SK-N-SH (cell line): Measurements from ENCODE around the gene PLEKHA6. TPM values are rescaled to one million over a fixed set of nuclear protein-coding genes. Genes with fewer than 3 reads are reported as not detected.

Source experiments
- CTCF ChIA-PET: fragments of 300-600, 350-600 bp; formaldehyde crosslinking; extraction: SDS; loops from one replicate; lab custom pipeline; 2021; lab: Yijun Ruan, JAX
- POLR2A ChIA-PET: fragments of 350-600 bp; sonication (Branson Sonifier 250); formaldehyde crosslinking; extraction: SDS; loops from one replicate; lab custom pipeline; 2020; ENCODE audit warnings: antibody characterized with exemption, inconsistent platforms; lab: Yijun Ruan, JAX
- DNase-seq: peaks from one replicate; pipeline ENCODE4 v3.0.0; 2012
- H2AFZ ChIP-seq: fragments of 200-600 bp; sonication (generic); 2 replicates; pipeline ENCODE4 v1.8.1; 2016; ENCODE audit warnings: antibody characterized with exemption, mild to moderate bottlenecking, low read depth
- H3F3A ChIP-seq: fragments of 200-600 bp; sonication (generic); replicated peaks from 2 replicates; pipeline ENCODE3; 2016; ENCODE audit warnings: antibody characterized with exemption, mild to moderate bottlenecking; ENCODE audit not compliant: insufficient read depth
- H3K27ac ChIP-seq, 2 experiments: fragments of 200-500 bp in 1 of 2; fragments of 200-600 bp in 1 of 2; sonication (Bioruptor generic) in 1 of 2; sonication (generic), shearing (Covaris generic) in 1 of 2; 2 replicates each; pipeline versions ENCODE4 v1.5.1 to v1.6.1; 2014 to 2016; ENCODE audit warnings: low read depth in 2 of 2, inconsistent platforms in 1 of 2, low read length in 1 of 2, mild to moderate bottlenecking in 1 of 2, mixed read lengths in 1 of 2
- H3K27me3 ChIP-seq: fragments of 200-600 bp; sonication (generic), shearing (Covaris generic); 2 replicates; pipeline ENCODE4 v1.6.1; 2016; ENCODE audit warnings: mixed run types; ENCODE audit not compliant: insufficient read depth
- H3K36me3 ChIP-seq, 2 experiments: fragments of 200-500 bp in 1 of 2; fragments of 200-600 bp in 1 of 2; sonication (Bioruptor generic) in 1 of 2; sonication (generic) in 1 of 2; replicated peaks in 1 of 2; 2 replicates each; pipeline versions ENCODE3 to v1.5.1; 2014 to 2016; ENCODE audit warnings: low read length in 1 of 2, mild to moderate bottlenecking in 1 of 2; ENCODE audit not compliant: insufficient read depth in 2 of 2, control insufficient read depth in 1 of 2
- H3K4me1 ChIP-seq, 2 experiments: fragments of 200-500 bp in 1 of 2; fragments of 200-600 bp in 1 of 2; sonication (Bioruptor generic) in 1 of 2; sonication (generic), shearing (Covaris generic) in 1 of 2; 2 replicates each; pipeline versions ENCODE4 v1.5.1 to v1.6.1; 2014 to 2016; ENCODE audit warnings: low read depth in 1 of 2, low read length in 1 of 2, mixed run types in 1 of 2; ENCODE audit not compliant: insufficient read depth in 2 of 2, control insufficient read depth in 1 of 2
- H3K4me2 ChIP-seq: fragments of 200-600 bp; sonication (generic), shearing (Covaris generic); 2 replicates; pipeline ENCODE4 v1.6.1; 2017; ENCODE audit warnings: mixed run types
- H3K4me3 ChIP-seq, 2 experiments: fragments of 200-500 bp in 1 of 2; fragments of 200-600 bp in 1 of 2; sonication (Bioruptor generic) in 1 of 2; sonication (generic), shearing (Covaris generic) in 1 of 2; 2 replicates each; pipeline versions ENCODE4 v1.5.1 to v1.8.1; 2014 to 2016; ENCODE audit warnings: low read depth in 2 of 2, inconsistent platforms in 1 of 2, low read length in 1 of 2, mild to moderate bottlenecking in 1 of 2, mixed read lengths in 1 of 2, moderate library complexity in 1 of 2
- H3K79me2 ChIP-seq: fragments of 200-600 bp; sonication (generic); 2 replicates; pipeline ENCODE4 v1.8.1; 2017; ENCODE audit warnings: mild to moderate bottlenecking; ENCODE audit not compliant: insufficient read depth
- H3K9ac ChIP-seq: fragments of 200-600 bp; sonication (generic); 2 replicates; pipeline ENCODE4 v1.6.1; 2017; ENCODE audit warnings: mixed run types
- H3K9me2 ChIP-seq: fragments of 200-600 bp; sonication (generic); 2 replicates; pipeline ENCODE4 v1.6.1; 2017; ENCODE audit warnings: mixed run types
- H3K9me3 ChIP-seq: fragments of 200-600 bp; sonication (generic); 2 replicates; pipeline ENCODE4 v1.6.1; 2017; ENCODE audit warnings: mixed run types, mild to moderate bottlenecking, moderate library complexity
- H4K20me1 ChIP-seq: fragments of 200-600 bp; sonication (generic); 2 replicates; pipeline ENCODE4 v1.6.1; 2017; ENCODE audit warnings: mild to moderate bottlenecking, mixed run types; ENCODE audit not compliant: insufficient read depth
- CHD2 ChIP-seq: fragments of 150-350 bp; IDR thresholded peaks from 2 replicates; pipeline ENCODE4 v1.6.1; 2018; ENCODE audit warnings: low read length; ENCODE audit not compliant: partially characterized antibody
- CTCF ChIP-seq: fragments of 200-600 bp; sonication (generic); IDR thresholded peaks from 2 replicates; pipeline ENCODE4 v1.6.1; 2017; ENCODE audit warnings: antibody characterized with exemption, mild to moderate bottlenecking, moderate library complexity
- ELF1 ChIP-seq: IDR thresholded peaks from 2 replicates; pipeline ENCODE4 v1.4.0; 2012
- EP300 ChIP-seq, 2 experiments: IDR thresholded peaks; 2 replicates each; pipeline versions ENCODE4 v1.4.0 to v1.6.1; 2012; ENCODE audit warnings: borderline replicate concordance in 1 of 2, low read depth in 1 of 2, low read length in 1 of 2
- FOXJ3 ChIP-seq: sonication (generic); formaldehyde crosslinking; IDR thresholded peaks from 2 replicates; pipeline ENCODE4 v1.5.1; 2020; ENCODE audit warnings: mild to moderate bottlenecking, missing genetic modification reagents
- GABPA ChIP-seq: IDR thresholded peaks from 2 replicates; pipeline ENCODE4 v1.4.0; 2012; ENCODE audit warnings: low read depth, mild to moderate bottlenecking
- GATA2 ChIP-seq: sonication (generic); formaldehyde crosslinking; IDR thresholded peaks from 2 replicates; pipeline ENCODE4 v1.5.0; 2020; ENCODE audit warnings: mild to moderate bottlenecking, missing genetic modification reagents
- MXI1 ChIP-seq: IDR thresholded peaks from 2 replicates; pipeline ENCODE4 v1.6.1; 2012; ENCODE audit warnings: mild to moderate bottlenecking, low read depth, low read length, improper control_type of control experiment
- NFIC ChIP-seq: IDR thresholded peaks from 2 replicates; pipeline ENCODE4 v1.4.0; 2012; ENCODE audit warnings: borderline replicate concordance
- POLR2AphosphoS5 ChIP-seq: IDR thresholded peaks from 2 replicates; pipeline ENCODE4 v1.6.1; 2012; ENCODE audit warnings: low read depth, low read length
- RAD21 ChIP-seq: IDR thresholded peaks from 2 replicates; pipeline ENCODE4 v1.6.1; 2012; ENCODE audit warnings: mild to moderate bottlenecking, low read length
- RCOR1 ChIP-seq: fragments of 150-350 bp; IDR thresholded peaks from 2 replicates; pipeline ENCODE4 v1.6.1; 2017; ENCODE audit warnings: antibody characterized with exemption, low read length
- REST ChIP-seq: IDR thresholded peaks from 2 replicates; pipeline ENCODE4 v1.6.1; 2012; ENCODE audit warnings: mild to moderate bottlenecking, low read depth, low read length, moderate library complexity
- RFX5 ChIP-seq: IDR thresholded peaks from 2 replicates; pipeline ENCODE4 v1.6.1; 2012; ENCODE audit warnings: mild to moderate bottlenecking, improper control_type of control experiment, low read length
- RXRA ChIP-seq: IDR thresholded peaks from 2 replicates; pipeline ENCODE4 v1.4.0; 2012; ENCODE audit warnings: low read depth, mild to moderate bottlenecking, borderline replicate concordance
- SMC3 ChIP-seq: IDR thresholded peaks from 2 replicates; pipeline ENCODE4 v1.6.1; 2012; ENCODE audit warnings: low read depth, low read length, improper control_type of control experiment
- TAF1 ChIP-seq: IDR thresholded peaks from 2 replicates; pipeline ENCODE4 v1.6.1; 2012; ENCODE audit warnings: low read depth, mild to moderate bottlenecking, low read length, moderate library complexity, borderline replicate concordance
- TCF12 ChIP-seq: IDR thresholded peaks from 2 replicates; pipeline ENCODE4 v1.4.0; 2012
- WGBS: methylation state at CpG from one replicate; pipeline ENCODE4 v1.1.6; 2017; ENCODE audit warnings: low lambda C conversion rate; 5-methylcytosine and 5-hydroxymethylcytosine counted together
- polyA plus RNA-seq, 3 experiments: library from polyadenylated mRNA; depleted of rRNA; stranded (reverse); fragments of >200 nt; gene quantifications; 2 replicates each; pipeline ENCODE4 v1.2.3, GENCODE V29; 2012

PLEKHA6 gene
- polyA plus RNA-seq, 1 of the 3 experiments (the other 2 are of a cell fraction) = 1.2 TPM

GRCh38 chr1:204363335-204364114 is 3.8 kb upstream of the PLEKHA6 start:
- POLR2A ChIA-PET = interaction anchor here (1.2 to 2.7 kb wide), 4 partner anchors 13 to 212 kb away, joined by 3 to 7 read pairs (median 4); partner anchors contain the start of gene ETNK2

More at GRCh38 chr1:204363335-204364114, 3.8 kb upstream of the PLEKHA6 start:
- H2AFZ ChIP-seq = peak overlapping the region; percentile 95
- H3K79me2 ChIP-seq = no peaks in the 10 kb centered on the region
- no peaks in the 10 kb centered on the region for H3F3A ChIP-seq
- peaks cover 4 to 25% of the 10 kb centered on the region in 2 experiments; a peak in 1 of 4 replicates for H3K4me1 ChIP-seq
- peak overlapping the region; percentile 41 to 56 for H3K4me3 ChIP-seq
- TF ChIP-seq POLR2AphosphoS5 = no peak
- TF ChIP-seq FOXJ3 (CRISPR knock-in tag) = no peak
- TF ChIP-seq ELF1 = no peak
- TF ChIP-seq TCF12 = no peak
- no peak for TF ChIP-seq GATA2 (CRISPR knock-in tag)
- TF ChIP-seq EP300 (IDR thresholded peaks at IDR 0.05; ENCODE audit: borderline replicate concordance in 1 of 2, low read depth in 1 of 2, low read length in 1 of 2) = no peak
- peak; percentile 95 for TF ChIP-seq SMC3
- peak; percentile 97 for TF ChIP-seq RAD21
- no peak for TF ChIP-seq TAF1
- peak; percentile 31; the same call in 1 of the 2 replicates for TF ChIP-seq RFX5
- peak; percentile 98 for TF ChIP-seq CTCF
- peak; percentile 49; the same call in 1 of the 2 replicates for TF ChIP-seq RCOR1
- no peak for TF ChIP-seq NFIC
- TF ChIP-seq CHD2 = peak; percentile 22
- no peak for TF ChIP-seq REST
- no peak for TF ChIP-seq RXRA
- peak; percentile 41; the same call in 1 of the 2 replicates for TF ChIP-seq GABPA
- TF ChIP-seq MXI1 = 0 out of 2 replicates have a peak, but pooled peaks have one; percentile 14
- TF ChIP-seq, all 33 proteins: peak for 8
- Histone ChIP-seq H3K9me3 (no peaks in the 10 kb centered on the region), H4K20me1 (no peaks in the 10 kb centered on the region), H3K36me3 (no peaks in the 10 kb centered on the region), H3K27ac (peak overlapping the region in 1 of 2 experiments; percentile 56; a peak in 1 of 4 replicates), H3K9ac (no peak overlapping the region), H3K9me2 (no peaks in the 10 kb centered on the region), H3K27me3 (peaks cover 7% of the 10 kb centered on the region; the same call in 1 of the 2 replicates), H3K4me2 (peak overlapping the region; percentile 91)
- 12% methylated on average over 22 of the region's 27 CpGs for WGBS
- CTCF ChIA-PET = interaction anchor here (0.5 to 8.4 kb wide), 77 partner anchors 9 to 528 kb away, joined by 3 to 338 read pairs (median 4); partner anchors contain the start of genes ETNK2, GOLT1A, KISS1 and REN
- peak; percentile 74 for DNase-seq
